Stimulated activated CD4-positive, alpha-beta T cell treated with anti-CD3 and anti-CD28 coated beads, Interleukin-4, amount 100 ng/mL, for 1 hour (primary cell): ENCODE data around the gene CEP112.

Source experiments
- DNase-seq: peaks from one replicate; pipeline ENCODE4 v3.0.0-alpha.2; 2020

CEP112 gene

DNA sequence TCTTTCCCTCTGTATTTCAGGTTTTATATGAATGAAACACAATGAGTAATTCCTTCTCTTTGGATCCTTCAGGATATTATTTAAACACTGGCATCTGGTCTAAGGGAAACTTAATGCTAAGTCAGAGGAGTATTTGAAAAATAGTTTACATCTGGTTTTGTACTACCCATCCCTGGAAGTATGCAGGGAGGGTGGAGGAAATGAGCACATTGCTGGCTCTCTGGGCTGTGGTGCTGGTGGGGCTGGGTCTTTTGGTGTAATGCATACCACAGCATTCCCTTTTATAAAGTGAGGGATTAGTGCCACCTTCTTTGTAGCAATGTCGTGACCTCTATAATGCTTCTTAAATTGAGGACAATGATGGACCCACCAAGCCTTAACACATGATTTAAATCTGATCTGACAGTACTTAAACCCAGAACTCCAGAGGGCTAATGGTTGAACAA lies 525.0 kb downstream of the CEP112 start:
- no peak for DNase-seq

DNA sequence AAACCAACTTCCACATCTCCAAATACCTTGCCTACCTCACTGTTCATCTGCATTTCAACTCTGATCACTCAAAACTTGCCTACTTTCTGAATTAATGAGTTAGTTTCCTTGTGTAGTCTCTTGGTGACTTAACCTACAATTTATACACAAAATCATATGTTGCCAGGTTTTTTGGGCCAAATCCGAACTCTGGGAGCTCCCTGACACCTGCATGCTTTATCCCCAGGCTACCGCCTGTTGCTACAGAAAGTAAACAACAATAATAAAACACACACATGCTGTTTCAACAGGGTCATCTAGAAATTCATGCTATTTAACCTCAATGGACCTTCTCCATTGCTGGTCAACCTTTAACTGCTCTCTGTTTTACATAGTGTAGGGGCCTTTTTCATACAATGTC lies 526.0 kb downstream of the CEP112 start:
- no peak for DNase-seq

DNA sequence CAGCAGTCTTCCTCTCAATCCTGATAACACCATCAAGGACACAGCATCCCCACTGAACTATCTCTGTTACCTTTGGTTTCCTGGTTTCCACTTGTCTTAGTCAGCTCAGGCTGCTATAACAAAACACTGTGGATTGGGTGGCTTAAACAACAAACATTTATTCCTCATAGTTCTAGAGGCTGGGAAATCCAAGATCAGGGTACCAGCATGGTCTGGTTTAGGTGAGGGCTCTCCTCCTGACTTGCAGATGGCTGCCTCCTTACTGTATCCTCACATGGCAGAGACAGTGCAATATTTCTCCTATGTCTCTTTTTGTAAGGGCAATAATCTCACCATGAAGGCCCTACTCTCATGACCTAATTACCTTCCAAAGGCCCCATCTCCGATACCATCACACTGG lies 527.2 kb downstream of the CEP112 start:
- no peak for DNase-seq

DNA sequence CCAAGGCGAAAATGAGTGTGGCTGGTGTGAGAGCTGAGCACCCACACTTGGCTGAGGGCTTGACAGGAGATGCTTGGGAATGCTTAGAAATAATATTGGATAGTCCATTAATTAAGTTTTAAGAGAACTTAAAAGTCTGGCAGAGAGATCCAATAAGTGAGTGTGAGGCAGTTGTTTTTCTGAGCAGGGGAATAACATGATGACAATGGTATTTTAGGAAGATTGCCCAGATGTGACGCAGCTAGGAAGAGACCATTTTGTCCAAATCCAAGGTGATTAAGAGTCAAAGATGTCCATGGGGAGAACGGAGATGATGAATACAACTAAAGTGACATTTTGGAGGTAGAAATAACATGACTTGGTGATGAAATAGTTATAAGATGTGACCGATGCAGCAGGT lies 527.7 kb downstream of the CEP112 start:
- no peak for DNase-seq

DNA sequence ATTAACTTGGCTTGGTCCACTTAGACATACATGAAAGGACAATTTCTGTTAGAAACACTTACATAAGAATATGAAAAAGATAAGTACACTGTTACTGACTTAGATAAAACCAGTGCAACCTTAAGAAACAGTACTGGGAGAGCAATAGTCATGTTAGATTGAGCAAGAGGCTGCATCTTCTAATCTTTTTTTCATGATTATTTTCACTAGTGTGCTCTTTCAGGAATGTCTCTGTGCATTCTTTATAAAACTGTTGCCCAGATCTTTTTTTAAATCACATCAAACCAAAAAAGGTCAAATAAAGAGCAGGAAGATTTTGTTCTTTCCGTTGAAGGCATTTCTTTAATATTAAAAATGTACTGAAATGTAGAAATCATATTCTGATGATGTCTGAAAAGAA lies 529.7 kb downstream of the CEP112 start:
- DNase-seq = no peak

DNA sequence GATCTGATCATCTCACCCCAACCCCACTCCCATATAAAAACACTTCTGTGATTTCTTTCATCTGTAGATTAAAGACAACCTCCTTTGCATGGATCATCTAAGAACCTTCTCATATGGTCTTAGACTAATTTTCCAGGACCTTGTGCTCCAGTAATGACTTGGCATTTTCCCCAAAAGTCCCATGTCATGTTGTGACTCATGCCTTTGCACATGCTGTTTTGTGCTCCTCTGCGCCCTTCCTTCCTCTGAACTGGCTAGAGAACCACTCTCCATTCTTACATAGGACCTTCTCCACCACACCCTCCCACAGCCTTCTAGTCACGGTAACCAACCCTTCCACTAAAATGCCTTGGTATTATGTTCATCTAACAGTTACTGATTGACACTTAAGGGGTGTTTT lies 531.0 kb downstream of the CEP112 start:
- no peak for DNase-seq

DNA sequence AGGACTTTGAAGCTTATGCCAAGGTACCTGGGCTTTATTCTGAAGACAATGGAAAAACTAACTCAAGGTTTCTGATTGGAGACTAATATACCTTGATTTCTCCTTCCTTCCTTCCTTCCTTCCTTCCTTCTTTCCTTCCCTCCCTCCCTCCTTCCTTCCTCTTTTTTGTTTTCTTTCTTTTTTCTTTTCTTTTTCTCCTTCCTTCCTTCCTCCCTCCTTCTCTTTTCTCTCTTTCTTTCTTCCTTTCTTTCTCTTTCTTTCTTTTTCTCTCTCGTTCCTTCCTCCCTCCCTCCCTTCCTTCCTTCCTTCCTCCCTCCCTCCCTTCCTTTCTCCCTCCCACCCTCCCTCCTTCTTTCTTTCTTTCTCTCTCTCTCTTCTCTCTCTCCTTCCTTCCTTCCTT lies 531.9 kb downstream of the CEP112 start:
- no peak for DNase-seq

DNA sequence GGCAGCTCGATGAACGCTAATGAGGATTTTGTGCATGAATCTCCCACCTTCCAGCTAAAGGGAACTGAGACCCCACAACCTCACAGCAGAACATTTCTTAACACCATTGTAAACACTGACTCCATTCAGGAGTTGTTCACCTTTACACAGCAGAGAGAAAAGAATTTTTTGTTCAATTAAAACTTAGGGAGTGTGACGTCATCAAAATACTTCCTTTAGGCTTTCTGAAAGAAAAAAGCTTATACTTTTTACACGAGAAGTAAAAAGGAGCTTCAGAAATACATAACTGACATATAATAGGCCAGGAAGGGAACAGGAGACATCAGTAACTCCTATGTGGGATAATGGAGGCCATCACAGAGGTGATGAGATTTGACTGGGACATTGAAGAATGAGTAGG lies 532.4 kb downstream of the CEP112 start:
- DNase-seq = no peak

DNA sequence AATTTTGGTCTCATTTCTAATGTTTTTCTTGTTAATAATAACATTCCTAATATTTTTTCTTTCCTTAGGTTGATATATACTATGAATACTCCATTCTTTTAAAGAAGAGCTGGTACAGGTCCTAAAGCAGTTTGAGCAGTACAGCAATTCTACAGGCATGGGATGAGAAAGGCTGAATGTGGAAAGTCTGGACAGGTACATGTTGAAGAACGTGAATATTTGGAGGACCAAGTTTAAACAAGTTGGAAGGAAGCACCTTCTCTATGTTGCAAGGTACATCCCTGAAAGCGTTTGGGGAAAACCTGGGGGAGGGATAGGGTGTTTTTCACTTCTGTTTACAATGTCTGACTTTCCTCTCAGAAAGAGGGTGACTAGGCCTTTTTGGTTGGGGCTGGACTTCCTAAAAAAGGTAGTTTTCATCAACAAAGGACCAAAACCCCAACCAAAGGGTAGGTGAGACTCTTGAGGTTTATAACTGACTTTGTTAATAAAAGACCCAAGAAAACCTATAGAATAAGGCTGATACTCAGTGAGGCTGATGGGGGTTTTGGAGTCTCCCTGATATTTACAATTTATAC lies 534.6 kb downstream of the CEP112 start:
- no peak for DNase-seq

DNA sequence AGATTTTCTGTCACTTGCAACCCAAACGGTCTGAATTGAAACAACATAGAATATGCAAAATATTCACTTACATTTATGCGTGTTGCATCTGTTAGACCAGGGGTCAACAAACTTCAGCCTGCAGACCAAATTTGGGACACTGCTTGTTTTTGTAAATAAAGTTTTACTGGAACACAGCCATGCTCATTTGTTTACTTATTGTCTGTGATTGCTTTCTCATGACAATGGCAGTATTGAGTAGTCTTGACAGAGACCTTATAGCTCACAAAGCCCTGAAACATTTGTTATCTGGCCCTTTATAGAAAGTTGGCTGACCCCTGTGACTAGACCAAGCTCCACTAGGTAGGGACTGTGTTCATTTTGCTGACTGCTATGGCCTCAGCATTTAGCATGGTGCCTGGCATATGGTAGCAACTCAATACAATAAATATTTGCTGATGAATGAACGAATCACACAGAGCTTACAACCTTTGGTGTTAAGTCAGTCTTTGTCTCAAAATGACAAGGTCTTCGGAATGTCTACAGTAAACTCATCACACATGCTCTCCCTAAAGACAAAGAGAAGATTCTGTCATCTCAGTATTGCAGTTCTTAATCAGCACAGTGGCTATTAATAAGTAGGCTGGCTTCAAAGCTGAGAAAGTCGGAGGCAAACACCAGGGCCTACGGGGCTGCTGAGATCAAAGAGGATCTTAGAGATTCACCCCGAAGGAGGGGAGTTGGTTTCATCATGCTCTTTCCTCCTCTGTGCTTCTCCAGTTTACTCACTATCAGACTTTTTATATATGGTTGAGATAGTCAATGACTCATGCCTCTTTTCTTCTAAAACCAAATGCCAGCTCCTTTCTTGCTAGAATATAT lies 535.3 kb downstream of the CEP112 start:
- peak; percentile 38 for DNase-seq

DNA sequence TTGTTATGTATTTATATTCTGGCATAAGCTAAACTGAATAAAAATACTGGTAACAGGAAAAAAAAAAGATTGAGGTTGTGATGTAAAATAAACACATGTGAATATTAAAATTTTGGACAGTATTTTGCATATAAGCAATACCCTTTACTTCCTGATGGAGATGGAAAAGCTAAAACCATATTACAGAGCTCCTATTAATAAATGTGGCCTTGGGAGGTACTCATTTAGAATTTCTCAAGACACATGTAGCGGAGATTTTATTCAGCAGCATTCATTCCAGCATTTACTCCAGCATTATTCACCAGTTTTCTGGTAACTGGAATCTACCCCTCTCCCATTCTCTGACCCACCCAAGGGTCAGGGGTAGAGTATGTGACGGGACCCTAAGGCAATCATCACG lies 536.2 kb downstream of the CEP112 start:
- DNase-seq = no peak

DNA sequence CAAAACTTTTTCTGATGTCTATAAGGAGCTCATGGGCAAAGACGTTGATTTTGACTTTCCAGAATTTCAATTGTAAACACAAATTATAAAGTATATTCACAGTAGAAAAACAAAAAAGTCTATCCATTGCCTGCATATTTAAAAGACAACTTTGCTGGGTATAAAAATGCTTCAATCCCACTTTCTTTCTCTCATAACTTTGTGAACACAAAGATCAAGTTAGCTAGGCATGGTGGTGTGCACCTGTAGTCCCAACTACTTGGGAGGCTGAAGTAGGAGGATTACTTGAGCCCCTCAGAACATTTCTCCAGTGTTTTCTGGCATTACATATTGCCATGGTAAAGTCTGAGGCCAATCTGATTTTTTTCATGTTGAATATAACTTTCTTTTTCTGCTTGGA lies 547.4 kb downstream of the CEP112 start:
- DNase-seq = no peak

DNA sequence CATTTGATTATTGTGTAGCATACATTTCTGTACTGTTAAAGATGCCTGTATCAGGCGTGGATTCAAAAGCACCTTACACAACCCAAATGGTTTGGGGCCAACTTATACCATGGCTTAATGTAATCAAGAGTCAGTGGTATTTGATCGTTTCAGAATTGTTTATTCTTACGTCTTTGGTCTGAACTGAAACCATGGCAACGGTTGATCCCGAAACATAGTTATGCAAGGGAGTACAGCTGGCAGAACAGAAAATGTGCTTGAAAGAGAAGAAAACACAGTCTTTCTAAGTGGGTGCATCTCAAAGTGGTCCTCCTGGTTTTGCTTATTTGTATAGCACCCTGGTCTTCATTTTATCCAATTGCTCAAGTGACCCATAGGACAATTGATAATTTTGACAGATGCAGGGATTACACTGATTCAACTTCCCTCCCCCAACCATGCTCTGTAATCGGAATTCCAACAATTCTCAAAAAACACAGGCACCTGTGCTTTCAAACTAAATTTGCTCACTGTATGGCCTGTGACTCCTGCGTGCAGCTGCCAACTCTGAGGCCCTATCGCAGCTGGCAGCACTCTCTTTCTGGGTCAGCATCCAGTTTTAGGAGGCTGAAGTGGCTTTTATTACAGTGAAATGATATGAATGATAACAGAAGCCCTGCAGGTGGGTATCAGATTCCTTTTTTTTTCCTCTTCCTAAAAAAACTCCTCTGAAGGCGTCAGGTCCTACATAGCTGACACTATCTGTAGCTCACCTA lies 553.5 kb downstream of the CEP112 start:
- DNase-seq = no peak

DNA sequence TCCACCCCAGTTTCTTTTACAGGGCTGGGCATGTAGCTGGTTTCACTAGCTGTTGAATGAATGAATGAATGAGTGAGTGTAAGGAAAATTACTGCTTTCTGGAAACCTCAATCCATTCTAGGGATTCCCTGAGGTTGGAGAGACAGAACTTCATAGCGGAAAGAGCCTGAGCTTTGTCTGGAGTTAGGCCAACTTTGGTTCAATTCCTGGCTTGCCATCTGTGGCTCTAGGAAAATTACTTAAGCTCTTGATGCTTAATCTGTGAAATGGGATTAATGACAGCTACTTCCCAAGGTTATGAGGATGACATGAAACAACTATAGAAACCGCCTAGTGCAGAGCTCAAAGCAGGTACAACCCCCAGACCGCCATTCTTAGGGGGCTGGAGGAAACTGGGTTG lies 554.1 kb downstream of the CEP112 start:
- no peak for DNase-seq

DNA sequence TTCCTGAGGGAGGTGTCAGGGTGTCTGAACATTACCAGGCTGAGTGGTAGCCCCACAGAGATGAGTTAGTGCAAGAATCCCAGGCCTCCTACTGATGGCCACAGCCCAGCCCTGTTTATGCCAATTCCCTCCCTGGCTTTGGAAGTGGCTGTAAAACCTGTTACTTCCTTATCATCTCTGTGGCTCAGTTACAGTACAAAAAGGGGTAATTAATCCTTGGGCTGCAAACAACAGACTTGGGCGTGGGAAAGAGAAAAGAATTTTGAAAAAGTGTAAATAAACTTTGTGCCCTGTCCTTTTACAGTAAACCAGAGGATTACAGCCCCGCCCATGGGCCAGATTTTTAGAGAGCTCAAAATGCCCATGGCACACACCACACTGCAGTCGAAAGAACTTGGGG lies 557.4 kb downstream of the CEP112 start:
- no peak for DNase-seq

DNA sequence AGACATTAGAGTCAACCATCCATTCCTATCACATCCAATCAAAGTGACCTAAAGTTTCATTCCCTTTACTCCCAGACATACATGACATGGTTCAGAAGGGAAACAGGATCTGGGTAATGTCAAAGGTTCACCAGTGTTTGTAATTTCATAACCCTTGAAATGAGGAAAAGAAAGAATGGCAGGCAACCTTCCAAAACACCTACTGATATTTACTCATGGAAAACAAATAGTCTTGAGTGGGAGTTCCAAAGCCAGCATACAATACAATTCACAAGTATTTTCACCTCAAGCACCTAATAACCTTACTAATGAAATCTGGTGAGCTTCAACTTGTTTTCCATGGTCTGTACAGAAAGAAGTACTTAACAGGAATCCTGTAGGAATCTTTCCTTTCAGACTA lies 557.9 kb downstream of the CEP112 start:
- no peak for DNase-seq

DNA sequence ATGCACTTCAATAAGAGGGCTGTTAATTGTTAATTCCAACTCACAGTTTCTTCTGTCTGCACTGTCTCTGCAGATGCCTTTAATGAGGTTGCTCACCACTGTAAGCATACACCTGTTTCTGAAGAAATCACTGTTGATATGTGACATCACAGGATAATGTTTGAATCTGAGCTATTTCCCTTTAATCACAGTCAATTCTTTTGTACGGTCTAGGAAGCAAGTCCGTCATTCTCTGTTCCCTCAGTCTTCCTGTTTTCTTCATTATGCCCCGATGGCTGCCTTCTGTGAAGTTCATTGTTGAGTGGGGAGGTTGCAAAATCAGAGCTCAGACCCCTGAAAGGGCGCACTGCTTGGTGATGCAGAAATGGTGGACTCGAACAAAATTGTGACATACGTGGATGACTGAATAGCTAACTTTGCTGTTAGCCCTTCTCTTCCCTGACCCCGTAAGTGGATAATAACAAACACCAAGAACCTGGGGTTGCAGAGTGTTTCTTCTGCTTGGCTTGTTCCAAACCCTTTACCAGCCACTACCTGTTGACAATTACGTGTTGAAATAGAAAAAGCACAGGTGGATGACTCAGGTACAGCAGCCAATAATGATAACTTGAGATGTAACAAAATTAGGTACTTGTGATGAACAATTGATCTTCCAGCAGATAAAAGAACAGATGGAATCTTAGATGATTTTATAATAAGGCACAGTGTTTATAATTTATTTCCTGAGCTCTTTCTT lies 558.6 kb downstream of the CEP112 start:
- DNase-seq = no peak

DNA sequence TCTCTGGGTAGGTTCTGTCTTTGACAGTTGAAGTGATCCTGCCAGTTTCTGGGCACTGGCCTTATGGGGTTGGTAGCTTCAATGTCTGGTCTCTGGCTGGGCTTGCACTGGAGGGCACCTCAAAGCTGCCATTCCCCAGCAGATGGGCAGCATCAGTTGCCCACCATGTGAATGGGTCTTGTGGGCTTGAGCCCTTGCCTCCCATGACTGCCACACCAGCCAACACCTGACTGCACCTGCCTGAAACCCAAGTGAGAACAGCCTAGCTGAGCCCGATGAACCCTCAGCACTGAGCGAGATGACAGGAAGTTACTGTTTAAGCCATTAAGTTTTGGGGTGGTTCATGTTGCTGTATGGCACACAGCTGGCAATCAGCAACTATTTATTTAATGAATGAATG lies 561.4 kb downstream of the CEP112 start:
- DNase-seq = no peak

DNA sequence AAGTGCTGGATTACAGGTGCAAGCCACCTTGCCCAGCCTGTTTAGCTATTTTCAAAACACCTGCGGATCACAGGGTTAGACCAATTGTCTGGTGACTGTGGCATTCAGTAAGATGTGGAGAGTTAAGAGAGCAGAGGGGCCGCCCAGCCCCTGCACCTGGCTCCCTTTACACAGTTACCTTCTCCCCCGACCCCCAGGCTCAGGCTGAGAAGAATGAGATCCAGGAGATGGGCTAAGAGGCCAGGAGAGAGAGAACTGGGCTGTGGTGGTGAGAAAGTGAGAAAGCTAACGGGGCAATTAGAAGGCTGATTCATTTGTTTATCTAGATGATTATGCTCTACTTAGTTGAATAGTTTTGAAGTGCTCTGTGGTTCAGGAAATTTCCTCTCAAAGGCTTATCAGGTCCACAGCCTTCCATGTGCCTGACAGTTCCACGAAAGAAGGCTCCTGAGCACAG lies 562.7 kb downstream of the CEP112 start:
- no peak for DNase-seq

DNA sequence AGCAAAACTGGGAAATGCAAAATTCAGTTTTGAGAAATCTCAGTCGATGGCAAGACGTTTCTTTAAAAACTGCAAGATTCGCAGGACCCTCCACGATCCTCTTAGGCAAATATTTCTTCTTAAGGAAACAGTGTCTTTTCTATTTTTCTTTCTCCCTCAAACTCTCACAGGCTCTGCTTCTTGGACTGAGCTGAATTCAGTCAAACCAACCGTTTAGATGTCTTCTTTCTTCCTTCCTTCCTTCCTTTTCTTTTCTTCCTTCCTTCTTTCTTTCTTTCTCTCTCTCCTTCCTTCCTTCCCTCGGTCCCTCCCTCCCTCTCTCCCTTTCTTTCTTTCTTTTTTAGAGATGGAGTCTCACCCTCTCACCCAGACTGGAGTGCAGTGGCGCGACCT lies 563.3 kb downstream of the CEP112 start:
- no peak for DNase-seq

DNA sequence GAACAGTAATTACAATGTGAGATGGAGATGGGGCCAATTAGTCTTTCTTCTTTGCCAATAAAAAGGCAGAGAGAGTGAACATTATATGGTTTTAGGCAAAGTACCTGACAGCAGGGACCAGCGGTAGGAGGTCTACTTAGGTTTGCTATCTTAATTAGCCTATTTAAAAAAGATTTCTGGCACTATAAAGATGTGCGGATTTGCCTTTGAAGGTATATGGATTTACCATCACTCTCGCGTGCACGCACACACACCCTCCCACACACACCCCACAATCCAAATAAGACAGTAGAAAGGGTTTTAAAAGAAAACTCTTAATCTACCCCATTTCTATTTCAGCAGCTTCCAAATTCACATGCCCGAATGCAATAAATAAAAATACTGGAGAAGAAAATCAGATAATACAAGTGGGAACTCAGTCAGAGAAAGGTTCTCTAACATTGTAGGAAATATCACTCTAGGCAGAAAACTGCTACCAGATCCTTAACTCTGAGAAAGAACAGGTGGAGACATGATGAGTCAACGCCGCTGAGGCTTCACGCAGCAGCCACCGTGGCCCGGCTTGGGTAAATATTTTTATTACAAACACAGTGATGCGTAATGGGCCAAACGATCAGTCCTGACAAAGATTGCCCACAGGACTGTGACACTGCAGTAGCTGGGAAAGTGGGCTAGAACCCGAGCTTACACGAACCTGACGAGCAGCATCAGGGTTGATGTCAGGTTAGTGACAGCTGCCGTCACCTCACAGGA lies 563.9 kb downstream of the CEP112 start:
- no peak for DNase-seq

DNA sequence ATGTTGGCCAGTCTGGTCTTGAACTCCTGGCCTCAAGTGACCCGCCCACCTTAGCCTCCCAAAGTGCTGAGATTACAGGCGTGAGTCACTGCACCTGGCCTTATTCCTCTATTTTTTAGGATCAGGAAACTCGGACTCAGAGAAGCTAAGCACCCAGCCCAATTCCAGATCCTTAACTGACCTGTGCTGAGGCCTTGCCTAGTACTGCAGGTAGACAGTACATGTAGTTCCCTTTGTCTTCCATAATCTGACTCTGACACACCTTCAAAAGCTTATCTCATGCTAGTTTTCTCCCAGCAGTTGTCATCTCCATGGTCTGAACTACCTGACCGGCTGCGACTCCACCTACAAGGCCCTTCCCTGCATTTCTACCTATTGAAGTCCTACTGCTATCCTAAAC lies 564.8 kb downstream of the CEP112 start:
- no peak for DNase-seq

DNA sequence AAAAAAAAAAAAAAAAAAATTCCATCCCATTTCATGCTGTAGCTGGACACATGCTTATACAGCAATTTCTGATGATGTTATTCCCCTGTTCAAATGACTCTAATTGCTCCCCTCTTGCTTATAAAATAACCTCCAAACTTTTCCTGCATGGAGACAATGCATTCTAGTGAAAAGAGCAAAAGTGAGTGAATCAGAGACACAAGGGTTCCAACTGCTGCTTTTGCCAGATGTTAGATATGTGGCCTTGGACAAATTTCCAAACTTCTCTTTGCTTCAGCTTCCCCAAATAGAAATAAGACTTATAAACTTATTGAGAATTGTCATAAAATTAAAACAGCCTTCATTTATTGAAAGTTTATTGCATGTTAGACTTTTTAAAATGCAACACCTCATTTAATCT lies 565.5 kb downstream of the CEP112 start:
- no peak for DNase-seq
